Adrenal gland (tissue), 12 donors: ENCODE results near the gene YKT6. TPM values are rescaled to one million over a fixed set of nuclear protein-coding genes. Genes with fewer than 3 reads are reported as not detected.

ENCODE experiments used
- DNase-seq, 7 donors: peaks; one replicate each; pipeline ENCODE4 v3.0.0-alpha.2; 2019 to 2020
- H3K27ac ChIP-seq, 5 donors: fragments of 200-600 bp; sonication (generic) in 4 of 5; 1 replicate in 3 of 5; 2 replicates in 2 of 5; pipeline versions ENCODE4 v1.5.1 to v1.8.0; 2016 to 2020; ENCODE audit warnings: mild to moderate bottlenecking in 1 of 5
- H3K27me3 ChIP-seq: fragments of 200-600 bp; 2 replicates; pipeline ENCODE4 v1.8.0; 2021
- H3K36me3 ChIP-seq, 2 donors: fragments of 200-600 bp; replicated peaks in 1 of 2; 1 replicate in 1 of 2; 2 replicates in 1 of 2; pipeline versions ENCODE4 v1.5.1 to v1.8.0; 2018 to 2022
- H3K4me1 ChIP-seq, 2 donors: fragments of 200-600 bp; replicated peaks in 1 of 2; 1 replicate in 1 of 2; 2 replicates in 1 of 2; pipeline versions ENCODE4 v1.5.1 to v1.8.0; 2018 to 2021
- H3K4me3 ChIP-seq, 4 donors: fragments of 200-600 bp; sonication (generic) in 3 of 4; one replicate each; pipeline ENCODE4 v1.5.1; 2016 to 2018
- H3K9me3 ChIP-seq, 3 donors: fragments of 200-600 bp; sonication (generic) in 1 of 3; replicated peaks in 1 of 3; 1 replicate in 2 of 3; 2 replicates in 1 of 3; pipeline versions ENCODE4 v1.5.1 to v1.8.0; 2016 to 2021
- CTCF ChIP-seq, 6 experiments: fragments of 450-650 bp in 4 of 6; fragments of 200-600 bp in 2 of 6; sonication (generic) in 1 of 6; IDR thresholded peaks; 1 replicate in 5 of 6; 2 replicates in 1 of 6; pipeline versions ENCODE4 v1.5.1 to v1.8.0; 2016 to 2021; ENCODE audit warnings: antibody characterized with exemption in 6 of 6, mild to moderate bottlenecking in 2 of 6, moderate library complexity in 1 of 6
- POLR2A ChIP-seq, 2 donors: fragments of 450-650 bp; IDR thresholded peaks; one replicate each; pipeline ENCODE4 v1.6.1; 2017; ENCODE audit warnings: antibody characterized with exemption in 2 of 2, mild to moderate bottlenecking in 2 of 2, moderate library complexity in 1 of 2
- WGBS, 4 donors: extraction: QIAGEN DNeasy Blood & Tissue Kit in 2 of 4; methylation state at CpG; one replicate each; pipeline versions ENCODE4 v1.1.5 to v1.1.7; 2013 to 2017; 5-methylcytosine and 5-hydroxymethylcytosine counted together
- intact Hi-C, 2 donors: fragments of 100-400 bp; cut with DNase I; formaldehyde crosslinking; loops; one replicate each; pipeline versions ENCODE4 v1.14.1 to v1.15.0; 2022 to 2023
- polyA plus RNA-seq, 3 donors: library from polyadenylated mRNA; stranded (reverse); fragments of 200-250 nt in 2 of 3; fragments of 350-450 nt in 1 of 3; fragmentation: Illumina TruSeq in 1 of 3; extraction: RNeasy Lipid Tissue Mini Kit (QIAGEN cat#74804) in 1 of 3; gene quantifications; one replicate each; pipeline ENCODE4 v1.2.3, GENCODE V29; 2013 to 2014
- total RNA-seq, 9 donors: library from RNA; depleted of rRNA in 4 of 9; stranded (reverse); fragments of >200 nt in 4 of 9; fragments of 120-200 nt in 1 of 9; fragmentation: NEBNext Ultra II Directional in 1 of 9; extraction: Animal tissue kit (Norgen Biotek cat#: 25700) in 1 of 9; gene quantifications; one replicate each; pipeline versions ENCODE4 v1.1.0 to v1.2.4, GENCODE V29; 2013 to 2023
- donor health status: healthy with polysubstance abuse.
- donor health status: Bipolar disorder and iron deficiency.
- donor health status: DM: yes; HTN: yes; CAD: no.
- donor health status: DM: no; HTN: no; CAD: no.
- donor health status: DM: no; HTN: no; CAD: no.
- donor health status: DM: yes; HTN: yes; CAD: no.

YKT6 gene
- total and polyA plus RNA-seq, 12 donors: 32.8 to 94.7 (median 53.8) TPM

GRCh38 chr7:44263326-44264082 lies 62.7 kb downstream of the YKT6 start:
- intact Hi-C loops: no loop called here
- peaks cover 12 to 19% of the 10 kb centered on the region in 2 donors for H3K4me1 ChIP-seq
- 83 to 86% (median 84%) methylated on average over 19 to 20 of the region's 20 CpGs for WGBS, 4 donors
- no peaks in the 10 kb centered on the region for H3K36me3 ChIP-seq
- H3K27ac ChIP-seq: peak overlapping the region in 1 of 5 donors; percentile 8
- no peak for TF ChIP-seq POLR2A (IDR thresholded peaks at IDR 0.05)
- no peak for TF ChIP-seq CTCF (IDR thresholded peaks at IDR 0.05)
- H3K4me3 ChIP-seq: no peak overlapping the region
- H3K27me3 ChIP-seq: peaks cover 5% of the 10 kb centered on the region
- H3K9me3 ChIP-seq: no peaks in the 10 kb centered on the region
- DNase-seq: no peak

Other genes starting within 250 kb of the YKT6 start
- under 1 TPM in 2 of 9 donors, not detected in 7; 0.06 to 0.19 TPM for gene SPDYE1, start 203.1 kb upstream of the YKT6 start, total RNA-seq
- not detected for gene SPDYE1, start 203.1 kb upstream of the YKT6 start, polyA plus RNA-seq
- 100 to 1,000 TPM in 2 of 9 donors, 10 to 100 TPM in 7; 71.7 to 145 (median 83.1) TPM for gene DBNL, start 156.3 kb upstream of the YKT6 start, total RNA-seq
- gene DBNL, start 156.3 kb upstream of the YKT6 start, polyA plus RNA-seq: 10 to 100 TPM; 46.2 to 74.0 (median 66.1) TPM
- 10 to 100 TPM in 2 of 9 donors, 1 to 10 TPM in 6, under 1 TPM in 1; 0.76 to 30.1 (median 5.5) TPM for gene PGAM2, start 135.4 kb upstream of the YKT6 start, total RNA-seq
- 10 to 100 TPM in 2 of 3 donors, 1 to 10 TPM in 1; 2.3 to 20.4 (median 15.8) TPM for gene PGAM2, start 135.4 kb upstream of the YKT6 start, polyA plus RNA-seq
- gene POLM, start 118.4 kb upstream of the YKT6 start, total RNA-seq: 10 to 100 TPM in 8 of 9 donors, 1 to 10 TPM in 1; 8.6 to 51.8 (median 28.1) TPM
- gene POLM, start 118.4 kb upstream of the YKT6 start, polyA plus RNA-seq: 10 to 100 TPM in 2 of 3 donors, 1 to 10 TPM in 1; 5.4 to 38.5 (median 21.9) TPM
- 100 to 1,000 TPM in 6 of 9 donors, 10 to 100 TPM in 2, 1 to 10 TPM in 1; 5.4 to 292 (median 121) TPM for gene AEBP1, start 96.6 kb upstream of the YKT6 start, total RNA-seq
- gene AEBP1, start 96.6 kb upstream of the YKT6 start, polyA plus RNA-seq: 100 to 1,000 TPM in 2 of 3 donors, 10 to 100 TPM in 1; 41.2 to 198 (median 155) TPM
- 100 to 1,000 TPM in 2 of 9 donors, 10 to 100 TPM in 7; 47.5 to 127 (median 68.4) TPM for gene POLD2, start 77.4 kb upstream of the YKT6 start, total RNA-seq
- gene POLD2, start 77.4 kb upstream of the YKT6 start, polyA plus RNA-seq: 100 to 1,000 TPM in 1 of 3 donors, 10 to 100 TPM in 2; 89.4 to 101 (median 93.0) TPM
- under 1 TPM in 1 of 9 donors, not detected in 8; 0.17 TPM for gene MYL7, start 59.6 kb upstream of the YKT6 start, total RNA-seq
- gene MYL7, start 59.6 kb upstream of the YKT6 start, polyA plus RNA-seq: 1 to 10 TPM in 1 of 3 donors, under 1 TPM in 1, not detected in 1; 0.24 to 3.5 TPM
- gene GCK, start 11.5 kb upstream of the YKT6 start, total RNA-seq: 1 to 10 TPM in 1 of 9 donors, under 1 TPM in 5, not detected in 3; 0.14 to 1.9 (median 0.34) TPM
- gene GCK, start 11.5 kb upstream of the YKT6 start, polyA plus RNA-seq: 1 to 10 TPM in 2 of 3 donors, under 1 TPM in 1; 0.09 to 2.1 (median 1.2) TPM
- 1 to 10 TPM in 5 of 9 donors, under 1 TPM in 2, not detected in 2; 0.25 to 9.2 (median 2.1) TPM for gene CAMK2B, start 124.6 kb downstream of the YKT6 start, total RNA-seq
- 10 to 100 TPM in 2 of 3 donors, 1 to 10 TPM in 1; 8.1 to 82.3 (median 12.1) TPM for gene CAMK2B, start 124.6 kb downstream of the YKT6 start, polyA plus RNA-seq